Measurements from ENCODE around the gene SMC2.

SMC2 gene

GRCh38 chr9:104093647-104094533, at the start of gene SMC2:
TSS of gene SMC2 (plus strand) at chr9:104094309. CDS start at chr9:104095385, 1,076 bp downstream.
- peak; percentile 96 for DNase-seq

GRCh38 chr9:104068546-104068945, 25.6 kb upstream of the SMC2 start:
- no peak for DNase-seq

- DNase-seq, result no peak
Observed at GRCh38 chr9:104069288-104069687, 24.8 kb upstream of the SMC2 start.

GRCh38 chr9:104071589-104071988, 22.5 kb upstream of the SMC2 start:
- no peak for DNase-seq

GRCh38 chr9:104073098-104073769, 20.9 kb upstream of the SMC2 start:
- DNase-seq, result no peak

- DNase-seq, result no peak
Observed at GRCh38 chr9:104073770-104074133, 20.4 kb upstream of the SMC2 start.

GRCh38 chr9:104074876-104075275, 19.2 kb upstream of the SMC2 start:
- DNase-seq, result no peak

- no peak for DNase-seq
Observed at GRCh38 chr9:104075801-104076753, 18.0 kb upstream of the SMC2 start.

- DNase-seq, result no peak
Observed at GRCh38 chr9:104078596-104078995, 15.5 kb upstream of the SMC2 start.

GRCh38 chr9:104080983-104081382, 13.1 kb upstream of the SMC2 start:
- no peak for DNase-seq

GRCh38 chr9:104082168-104082567, 11.9 kb upstream of the SMC2 start:
- no peak for DNase-seq

- DNase-seq, result no peak
Observed at GRCh38 chr9:104085525-104085924, 8.6 kb upstream of the SMC2 start.

GRCh38 chr9:104087894-104088293, 6.2 kb upstream of the SMC2 start:
- no peak for DNase-seq

- DNase-seq, result no peak
Observed at GRCh38 chr9:104088416-104088815, 5.7 kb upstream of the SMC2 start.

- DNase-seq, result no peak
Observed at GRCh38 chr9:104090578-104090977, 3.5 kb upstream of the SMC2 start.

GRCh38 chr9:104091116-104091515, 3.0 kb upstream of the SMC2 start:
- no peak for DNase-seq

- peak; percentile 10 for DNase-seq
Observed at GRCh38 chr9:104091708-104092107, 2.4 kb upstream of the SMC2 start.

GRCh38 chr9:104092192-104092591, 1.9 kb upstream of the SMC2 start:
- no peak for DNase-seq

- peak; percentile 32 for DNase-seq
Observed at GRCh38 chr9:104092875-104093600, 1.1 kb upstream of the SMC2 start.

- DNase-seq, result peak; percentile 44
Observed at GRCh38 chr9:104094534-104095015, 466 bp downstream of the SMC2 start.

- DNase-seq, result no peak
Observed at GRCh38 chr9:104099630-104100029, 5.5 kb downstream of the SMC2 start.

GRCh38 chr9:104104360-104104759, 10.3 kb downstream of the SMC2 start:
- no peak for DNase-seq

Data from NCI-H2227 treated with DMSO at 0.1 percent for 48 hours (cell line).